ENCODE results near the gene DAGLB.
A peak's percentile ranks its signal among the peaks of the same experiment; 100 is the strongest.
"Not testable (repeated sequence)": the region's sequence is repeated elsewhere in the genome, so short reads cannot be mapped to it uniquely, and the experiment has no call there.

The DAGLB gene

GRCh38 chr7:6447581-6448199, at the start of gene DAGLB:
Gene DAGLB (minus strand): TSS chr7:6447954. CDS start chr7:6447842, 112 bp downstream.
- peak; percentile 32 for FAIRE-seq

GRCh38 chr7:6497637-6497905, 49.8 kb upstream of the DAGLB start:
- no peak for FAIRE-seq

More at GRCh38 chr7:6447581-6448199, at the start of gene DAGLB:
- DNase-seq (ENCODE audit: low spot score) = peak; percentile 88

GRCh38 chr7:6496842-6497636, 49.3 kb upstream of the DAGLB start:
- DNase-seq (ENCODE audit: low spot score) (no peak), FAIRE-seq (no peak)

More at GRCh38 chr7:6497637-6497905, 49.8 kb upstream of the DAGLB start:
- no peak for DNase-seq (ENCODE audit: low spot score)

- FAIRE-seq = no peak
- DNase-seq (ENCODE audit: low spot score) = no peak
These were observed 48.0 kb upstream of the DAGLB start for GRCh38 chr7:6495597-6496262.

- DNase-seq (ENCODE audit: low spot score) = no peak
- no peak for FAIRE-seq
These were observed 46.6 kb upstream of the DAGLB start for GRCh38 chr7:6494365-6494764.

- no peak for FAIRE-seq
- no peak for DNase-seq (ENCODE audit: low spot score)
These were observed 43.4 kb upstream of the DAGLB start for GRCh38 chr7:6491194-6491593.

GRCh38 chr7:6489612-6490011, 41.9 kb upstream of the DAGLB start:
- DNase-seq (ENCODE audit: low spot score) (peak; percentile 21), FAIRE-seq (no peak)

- FAIRE-seq (no peak), DNase-seq (ENCODE audit: low spot score) (no peak)
These were observed 39.4 kb upstream of the DAGLB start for GRCh38 chr7:6487184-6487545.

GRCh38 chr7:6486438-6487183, 38.9 kb upstream of the DAGLB start:
- FAIRE-seq = no peak
- no peak for DNase-seq (ENCODE audit: low spot score)

GRCh38 chr7:6482743-6483119, 35.0 kb upstream of the DAGLB start:
- FAIRE-seq (no peak), DNase-seq (ENCODE audit: low spot score) (no peak)

- FAIRE-seq (no peak), DNase-seq (ENCODE audit: low spot score) (no peak)
These were observed 34.6 kb upstream of the DAGLB start for GRCh38 chr7:6482307-6482706.

- FAIRE-seq (no peak), DNase-seq (ENCODE audit: low spot score) (no peak)
These were observed 33.7 kb upstream of the DAGLB start for GRCh38 chr7:6481445-6481844.

GRCh38 chr7:6480323-6480660, 32.5 kb upstream of the DAGLB start:
- FAIRE-seq = no peak
- no peak for DNase-seq (ENCODE audit: low spot score)

- DNase-seq (ENCODE audit: low spot score) = no peak
- no peak for FAIRE-seq
These were observed 31.3 kb upstream of the DAGLB start for GRCh38 chr7:6479067-6479466.

- FAIRE-seq = no peak
- DNase-seq (ENCODE audit: low spot score) = no peak
These were observed 30.4 kb upstream of the DAGLB start for GRCh38 chr7:6478186-6478585.

- FAIRE-seq (no peak), DNase-seq (ENCODE audit: low spot score) (no peak)
These were observed 29.5 kb upstream of the DAGLB start for GRCh38 chr7:6477318-6477660.

GRCh38 chr7:6476596-6477317, 29.0 kb upstream of the DAGLB start:
- DNase-seq (ENCODE audit: low spot score) = no peak
- FAIRE-seq = no peak

GRCh38 chr7:6475433-6476186, 27.9 kb upstream of the DAGLB start:
- FAIRE-seq (no peak), DNase-seq (ENCODE audit: low spot score) (no peak)

- DNase-seq (ENCODE audit: low spot score) (no peak), FAIRE-seq (no peak)
These were observed 18.1 kb upstream of the DAGLB start for GRCh38 chr7:6465862-6466261.

- not testable (repeated sequence) for FAIRE-seq; DNase-seq (ENCODE audit: low spot score)
These were observed 15.9 kb upstream of the DAGLB start for GRCh38 chr7:6463609-6464008.

Measured in RCC 7860 (cell line).